ENCODE data around the gene FAN1.

Gene FAN1

GRCh38 chr15:30921106-30921505 is 17.4 kb downstream of the FAN1 start:
- no peak for DNase-seq (ENCODE audit: low read depth)

GRCh38 chr15:30921781-30922479 is 18.2 kb downstream of the FAN1 start:
- DNase-seq (ENCODE audit: low read depth) = no peak

GRCh38 chr15:30922480-30923311 is 19.0 kb downstream of the FAN1 start:
- peak; percentile 3 for DNase-seq (ENCODE audit: low read depth)

GRCh38 chr15:30923429-30923828 is 19.7 kb downstream of the FAN1 start:
- no peak for DNase-seq (ENCODE audit: low read depth)

- DNase-seq (ENCODE audit: low read depth) = peak; percentile 17
Observed at GRCh38 chr15:30924353-30924752, 20.6 kb downstream of the FAN1 start.

GRCh38 chr15:30925686-30926085 is 22.0 kb downstream of the FAN1 start:
- no peak for DNase-seq (ENCODE audit: low read depth)

GRCh38 chr15:30926161-30926560 is 22.4 kb downstream of the FAN1 start:
- DNase-seq (ENCODE audit: low read depth) = no peak

GRCh38 chr15:30927148-30927761 is 23.5 kb downstream of the FAN1 start:
- no peak for DNase-seq (ENCODE audit: low read depth)

- DNase-seq (ENCODE audit: low read depth) = peak; percentile 5
Observed at GRCh38 chr15:30928076-30928475, 24.4 kb downstream of the FAN1 start.

GRCh38 chr15:30929064-30929669 is 25.5 kb downstream of the FAN1 start:
- DNase-seq (ENCODE audit: low read depth) = peak; percentile 4

- DNase-seq (ENCODE audit: low read depth) = no peak
Observed at GRCh38 chr15:30929982-30930381, 26.3 kb downstream of the FAN1 start.

GRCh38 chr15:30930422-30930821 is 26.7 kb downstream of the FAN1 start:
- no peak for DNase-seq (ENCODE audit: low read depth)

- no peak for DNase-seq (ENCODE audit: low read depth)
Observed at GRCh38 chr15:30933293-30933692, 29.6 kb downstream of the FAN1 start.

- no peak for DNase-seq (ENCODE audit: low read depth)
Observed at GRCh38 chr15:30939161-30939560, 35.4 kb downstream of the FAN1 start.

GRCh38 chr15:30940359-30940758 is 36.6 kb downstream of the FAN1 start:
- DNase-seq (ENCODE audit: low read depth) = no peak

- DNase-seq (ENCODE audit: low read depth) = no peak
Observed at GRCh38 chr15:30941520-30941919, 37.8 kb downstream of the FAN1 start.

- DNase-seq (ENCODE audit: low read depth) = no peak
Observed at GRCh38 chr15:30943654-30944335, 40.1 kb downstream of the FAN1 start.

- DNase-seq (ENCODE audit: low read depth) = no peak
Observed at GRCh38 chr15:30953183-30953582, 49.5 kb downstream of the FAN1 start.

- DNase-seq (ENCODE audit: low read depth) = peak; percentile 97
Observed at GRCh38 chr15:30953731-30954378, 50.1 kb downstream of the FAN1 start.

- peak; percentile 58 for DNase-seq (ENCODE audit: low read depth)
Observed at GRCh38 chr15:30954674-30955073, 51.0 kb downstream of the FAN1 start.
